IPS DF 19.7 (cell line): ENCODE data around the gene MFAP5.
"Not testable (repeated sequence)": the region's sequence is repeated elsewhere in the genome, so short reads cannot be mapped to it uniquely, and the experiment has no call there.

Experiments used
- DNase-seq: peaks from one replicate; pipeline ENCODE4 v3.0.0-alpha.2; 2013; ENCODE audit warnings: low read depth, low spot score

The MFAP5 gene

GRCh38 chr12:8675591-8676036, 13.0 kb upstream of the MFAP5 start:
- DNase-seq, result no peak

GRCh38 chr12:8672381-8672780, 9.8 kb upstream of the MFAP5 start:
- DNase-seq, result no peak

GRCh38 chr12:8668441-8668840, 5.8 kb upstream of the MFAP5 start:
- DNase-seq, result no peak

- no peak for DNase-seq
Observed at GRCh38 chr12:8667270-8667669, 4.6 kb upstream of the MFAP5 start.

GRCh38 chr12:8665759-8666158, 3.1 kb upstream of the MFAP5 start:
- DNase-seq, result no peak

- no peak for DNase-seq
Observed at GRCh38 chr12:8664228-8664913, 1.7 kb upstream of the MFAP5 start.

- no peak for DNase-seq
Observed at GRCh38 chr12:8661751-8662150, 875 bp downstream of the MFAP5 start.

- no peak for DNase-seq
Observed at GRCh38 chr12:8661016-8661415, 1.6 kb downstream of the MFAP5 start.

GRCh38 chr12:8658346-8658745, 4.3 kb downstream of the MFAP5 start:
- DNase-seq, result no peak

- DNase-seq, result no peak
Observed at GRCh38 chr12:8655421-8655820, 7.2 kb downstream of the MFAP5 start.

GRCh38 chr12:8648576-8649205, 13.9 kb downstream of the MFAP5 start:
- DNase-seq, result no peak

GRCh38 chr12:8647968-8648367, 14.7 kb downstream of the MFAP5 start:
- DNase-seq, result no peak

GRCh38 chr12:8644345-8645248, 18.0 kb downstream of the MFAP5 start:
- DNase-seq, result no peak

GRCh38 chr12:8642775-8643174, 19.9 kb downstream of the MFAP5 start:
- DNase-seq, result no peak

GRCh38 chr12:8639936-8640335, 22.7 kb downstream of the MFAP5 start:
- no peak for DNase-seq

GRCh38 chr12:8638951-8639350, 23.7 kb downstream of the MFAP5 start:
- no peak for DNase-seq

- no peak for DNase-seq
Observed at GRCh38 chr12:8637666-8638065, 25.0 kb downstream of the MFAP5 start.

- no peak for DNase-seq
Observed at GRCh38 chr12:8637244-8637643, 25.4 kb downstream of the MFAP5 start.

GRCh38 chr12:8636581-8636980, 26.0 kb downstream of the MFAP5 start:
- no peak for DNase-seq

GRCh38 chr12:8636007-8636346, 26.6 kb downstream of the MFAP5 start:
- not testable (repeated sequence) for DNase-seq

- DNase-seq, result peak; percentile 52
Observed at GRCh38 chr12:8635342-8636006, 27.2 kb downstream of the MFAP5 start.

- DNase-seq, result no peak
Observed at GRCh38 chr12:8630131-8630530, 32.5 kb downstream of the MFAP5 start.
